ENCODE results near the gene NRXN3. TPM values are rescaled to one million over a fixed set of nuclear protein-coding genes. Genes with fewer than 3 reads are reported as not detected.

Gene NRXN3
- total RNA-seq, 1 donor from 2014 or later, result 18.0 TPM

- no peak overlapping the region for H3K4me3 ChIP-seq (ENCODE audit: insufficient read depth, low read depth, low read length)
- H3K36me3 Mint-ChIP-seq (ENCODE audit: low read depth, unreplicated experiment), result no peaks in the 10 kb centered on the region
- H3K4me1 Mint-ChIP-seq (ENCODE audit: low read depth, unreplicated experiment), result no peaks in the 10 kb centered on the region
- H4K20me1 ChIP-seq (ENCODE audit: insufficient read depth, low read length), result no peaks in the 10 kb centered on the region
- H3K27me3 ChIP-seq (ENCODE audit: insufficient read depth, low read length), result no peaks in the 10 kb centered on the region
- H3K9ac ChIP-seq (ENCODE audit: low read length), result no peak overlapping the region
- H3K27ac ChIP-seq (ENCODE audit: low read depth, low read length), result no peak overlapping the region
- no peaks in the 10 kb centered on the region for H3K9me3 Mint-ChIP-seq (ENCODE audit: unreplicated experiment)
- no peak overlapping the region for H3K4me2 ChIP-seq (ENCODE audit: low read length)
- H3K4me1 ChIP-seq (ENCODE audit: insufficient read depth, low read length), result no peaks in the 10 kb centered on the region
- no peak overlapping the region for H3K4me3 Mint-ChIP-seq (ENCODE audit: unreplicated experiment)
- H3K79me2 ChIP-seq (ENCODE audit: insufficient read depth, low read length), result no peaks in the 10 kb centered on the region
- TF ChIP-seq, protein P1, sequence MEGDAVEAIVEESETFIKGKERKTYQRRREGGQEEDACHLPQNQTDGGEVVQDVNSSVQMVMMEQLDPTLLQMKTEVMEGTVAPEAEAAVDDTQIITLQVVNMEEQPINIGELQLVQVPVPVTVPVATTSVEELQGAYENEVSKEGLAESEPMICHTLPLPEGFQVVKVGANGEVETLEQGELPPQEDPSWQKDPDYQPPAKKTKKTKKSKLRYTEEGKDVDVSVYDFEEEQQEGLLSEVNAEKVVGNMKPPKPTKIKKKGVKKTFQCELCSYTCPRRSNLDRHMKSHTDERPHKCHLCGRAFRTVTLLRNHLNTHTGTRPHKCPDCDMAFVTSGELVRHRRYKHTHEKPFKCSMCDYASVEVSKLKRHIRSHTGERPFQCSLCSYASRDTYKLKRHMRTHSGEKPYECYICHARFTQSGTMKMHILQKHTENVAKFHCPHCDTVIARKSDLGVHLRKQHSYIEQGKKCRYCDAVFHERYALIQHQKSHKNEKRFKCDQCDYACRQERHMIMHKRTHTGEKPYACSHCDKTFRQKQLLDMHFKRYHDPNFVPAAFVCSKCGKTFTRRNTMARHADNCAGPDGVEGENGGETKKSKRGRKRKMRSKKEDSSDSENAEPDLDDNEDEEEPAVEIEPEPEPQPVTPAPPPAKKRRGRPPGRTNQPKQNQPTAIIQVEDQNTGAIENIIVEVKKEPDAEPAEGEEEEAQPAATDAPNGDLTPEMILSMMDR (IDR thresholded peaks at IDR 0.05; ENCODE audit: insufficient read depth, low read depth, low read length), result no peak
- TF ChIP-seq EZH2 (IDR thresholded peaks at IDR 0.05; ENCODE audit: insufficient read depth, low read length), result no peak
- FAIRE-seq (no peak), DNase-seq (ENCODE audit: low read depth) (no peak)
- H3K27ac Mint-ChIP-seq (ENCODE audit: unreplicated experiment), result no peak overlapping the region
- no peaks in the 10 kb centered on the region for H3K36me3 ChIP-seq (ENCODE audit: insufficient read depth, low read length)
- H3K27me3 Mint-ChIP-seq (ENCODE audit: low read depth, unreplicated experiment), result peaks cover 14% of the 10 kb centered on the region
- H3K9me3 ChIP-seq (ENCODE audit: insufficient read depth, low read depth, low read length), result no peaks in the 10 kb centered on the region
- no peak overlapping the region for H2AFZ ChIP-seq (ENCODE audit: low read depth, low read length)
Observed at GRCh38 chr14:78302841-78303240, 132.7 kb downstream of the NRXN3 start.

GRCh38 chr14:78307671-78308070, 137.5 kb downstream of the NRXN3 start:
- H3K4me2 ChIP-seq (ENCODE audit: low read length), result no peak overlapping the region
- no peak overlapping the region for H3K4me3 ChIP-seq (ENCODE audit: insufficient read depth, low read depth, low read length)
- no peaks in the 10 kb centered on the region for H3K36me3 Mint-ChIP-seq (ENCODE audit: low read depth, unreplicated experiment)
- H3K9ac ChIP-seq (ENCODE audit: low read length), result no peak overlapping the region
- H3K27me3 Mint-ChIP-seq (ENCODE audit: low read depth, unreplicated experiment), result peaks cover under 1% of the 10 kb centered on the region
- no peak overlapping the region for H3K4me3 Mint-ChIP-seq (ENCODE audit: unreplicated experiment)
- TF ChIP-seq, protein P1 (IDR thresholded peaks at IDR 0.05; ENCODE audit: insufficient read depth, low read depth, low read length), result no peak
- TF ChIP-seq EZH2 (IDR thresholded peaks at IDR 0.05; ENCODE audit: insufficient read depth, low read length), result no peak
- no peaks in the 10 kb centered on the region for H3K36me3 ChIP-seq (ENCODE audit: insufficient read depth, low read length)
- no peak overlapping the region for H3K27ac Mint-ChIP-seq (ENCODE audit: unreplicated experiment)
- H3K4me1 Mint-ChIP-seq (ENCODE audit: low read depth, unreplicated experiment), result no peaks in the 10 kb centered on the region
- H3K27ac ChIP-seq (ENCODE audit: low read depth, low read length), result no peak overlapping the region
- no peaks in the 10 kb centered on the region for H3K9me3 ChIP-seq (ENCODE audit: insufficient read depth, low read depth, low read length)
- no peaks in the 10 kb centered on the region for H3K79me2 ChIP-seq (ENCODE audit: insufficient read depth, low read length)
- no peaks in the 10 kb centered on the region for H3K4me1 ChIP-seq (ENCODE audit: insufficient read depth, low read length)
- no peak overlapping the region for H2AFZ ChIP-seq (ENCODE audit: low read depth, low read length)
- no peak for FAIRE-seq
- H4K20me1 ChIP-seq (ENCODE audit: insufficient read depth, low read length), result no peaks in the 10 kb centered on the region
- no peaks in the 10 kb centered on the region for H3K9me3 Mint-ChIP-seq (ENCODE audit: unreplicated experiment)
- no peaks in the 10 kb centered on the region for H3K27me3 ChIP-seq (ENCODE audit: insufficient read depth, low read length)
- no peak for DNase-seq (ENCODE audit: low read depth)

- Histone ChIP-seq H3K9ac (ENCODE audit: low read length) (no peak overlapping the region), H3K4me3 (ENCODE audit: insufficient read depth, low read depth, low read length) (no peak overlapping the region), H2AFZ (ENCODE audit: low read depth, low read length) (no peak overlapping the region), H3K79me2 (ENCODE audit: insufficient read depth, low read length) (no peaks in the 10 kb centered on the region), H3K4me1 (ENCODE audit: insufficient read depth, low read length) (no peaks in the 10 kb centered on the region), H3K9me3 (ENCODE audit: insufficient read depth, low read depth, low read length) (no peaks in the 10 kb centered on the region), H3K4me2 (ENCODE audit: low read length) (no peak overlapping the region), H3K27me3 (ENCODE audit: insufficient read depth, low read length) (no peaks in the 10 kb centered on the region), H3K36me3 (ENCODE audit: insufficient read depth, low read length) (no peaks in the 10 kb centered on the region), H3K27ac (ENCODE audit: low read depth, low read length) (no peak overlapping the region), H4K20me1 (ENCODE audit: insufficient read depth, low read length) (no peaks in the 10 kb centered on the region)
- Mint-ChIP-seq H3K4me3 (ENCODE audit: unreplicated experiment) (no peak overlapping the region), H3K27me3 (ENCODE audit: low read depth, unreplicated experiment) (no peaks in the 10 kb centered on the region), H3K4me1 (ENCODE audit: low read depth, unreplicated experiment) (no peaks in the 10 kb centered on the region), H3K36me3 (ENCODE audit: low read depth, unreplicated experiment) (no peaks in the 10 kb centered on the region), H3K27ac (ENCODE audit: unreplicated experiment) (no peak overlapping the region), H3K9me3 (ENCODE audit: unreplicated experiment) (no peaks in the 10 kb centered on the region)
- TF ChIP-seq EZH2 (IDR thresholded peaks at IDR 0.05; ENCODE audit: insufficient read depth, low read length), result no peak
- TF ChIP-seq, protein P1 (IDR thresholded peaks at IDR 0.05; ENCODE audit: insufficient read depth, low read depth, low read length), result no peak
- FAIRE-seq (no peak), DNase-seq (ENCODE audit: low read depth) (no peak)
Observed at GRCh38 chr14:78308079-78308478, 137.9 kb downstream of the NRXN3 start.

Data from astrocyte (in vitro differentiated cells and primary cell).